ENCODE results near the gene SAMM50.

SAMM50 gene

GRCh38 chr22:44004104-44004460 is 48.8 kb downstream of the SAMM50 start:
- DNase-seq, result no peak

DNA sequence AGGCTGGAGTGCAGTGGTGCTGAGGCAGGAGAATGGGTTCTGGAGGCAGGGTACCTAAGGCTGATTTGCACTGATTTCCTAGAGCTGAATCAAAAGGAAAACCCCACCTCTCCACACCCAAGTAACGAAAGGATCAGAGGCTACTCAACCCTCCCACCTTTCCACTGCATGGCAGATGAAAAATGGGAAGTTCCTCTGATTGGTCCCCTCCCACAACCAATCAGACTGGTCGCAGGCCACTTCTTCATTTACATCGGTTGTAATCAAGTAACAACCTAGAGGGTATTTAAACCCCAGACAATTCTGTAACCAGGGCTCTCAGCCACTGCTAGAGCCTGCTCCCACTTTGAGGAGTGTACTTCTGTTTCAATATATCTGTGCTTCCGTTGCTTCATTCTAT is 50.3 kb downstream of the SAMM50 start:
- no peak for DNase-seq

- DNase-seq, result no peak
These were observed 56.9 kb downstream of the SAMM50 start for GRCh38 chr22:44012162-44012561.

- no peak for DNase-seq
These were observed 57.3 kb downstream of the SAMM50 start for GRCh38 chr22:44012591-44012990.

DNA sequence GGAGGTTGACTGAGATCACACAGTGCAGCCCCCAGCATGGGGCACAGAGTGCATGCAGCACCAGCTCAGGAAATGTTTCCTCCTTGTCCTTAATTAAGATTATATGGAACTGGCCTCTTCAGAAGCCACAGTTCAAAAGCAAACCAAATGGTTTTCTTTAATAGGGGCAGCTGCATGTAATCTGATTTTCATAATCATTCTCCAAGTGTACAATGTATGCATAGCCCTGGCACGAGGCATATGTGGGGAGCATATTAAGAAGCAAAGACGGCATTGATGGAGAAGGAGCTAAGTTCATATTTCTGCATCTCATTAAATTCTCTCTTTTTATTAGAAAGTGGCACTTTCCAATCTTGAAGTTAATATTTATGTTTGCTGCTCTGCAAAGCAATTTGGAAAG is 59.0 kb downstream of the SAMM50 start:
- no peak for DNase-seq

DNA sequence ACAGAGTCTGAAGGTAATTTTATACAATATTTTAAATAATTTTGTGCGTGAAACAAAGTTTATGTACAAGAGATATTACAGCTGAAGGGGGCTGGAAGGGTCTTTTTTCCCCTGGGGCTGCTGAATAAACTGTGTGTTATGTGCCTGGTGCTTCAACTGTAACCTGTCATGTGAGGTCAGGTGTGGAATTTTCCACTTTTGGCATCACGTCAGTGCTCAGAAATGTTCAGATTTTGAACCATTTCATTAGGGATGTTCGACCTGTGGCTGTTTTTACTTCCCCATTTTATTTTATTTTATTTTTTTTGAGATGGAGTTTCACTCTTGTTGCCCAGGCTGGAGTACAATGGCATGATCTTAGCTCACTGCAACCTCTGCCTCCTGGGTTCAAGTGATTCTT is 61.3 kb downstream of the SAMM50 start:
- DNase-seq, result peak; percentile 16

DNA sequence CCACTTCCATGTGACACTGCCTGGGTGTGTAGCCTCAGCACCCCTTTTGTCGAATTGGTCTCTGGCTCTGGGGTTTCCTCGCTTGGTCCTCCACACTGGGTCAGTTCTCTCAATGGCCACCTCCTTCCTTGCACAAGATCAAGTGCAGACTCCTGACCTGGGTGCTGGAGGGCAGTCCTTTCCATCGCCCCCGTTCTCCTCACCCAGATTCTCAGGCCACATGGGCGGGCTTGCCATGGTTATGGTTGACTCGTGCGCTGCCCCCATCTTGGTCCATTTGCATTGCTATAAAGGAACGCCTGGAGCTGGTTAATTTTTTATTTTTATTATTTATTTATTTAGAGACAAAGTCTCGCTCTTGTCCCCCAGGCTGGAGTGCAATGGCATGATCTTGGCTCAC is 63.4 kb downstream of the SAMM50 start:
- no peak for DNase-seq

GRCh38 chr22:44019416-44019815 is 64.2 kb downstream of the SAMM50 start:
- no peak for DNase-seq

DNA sequence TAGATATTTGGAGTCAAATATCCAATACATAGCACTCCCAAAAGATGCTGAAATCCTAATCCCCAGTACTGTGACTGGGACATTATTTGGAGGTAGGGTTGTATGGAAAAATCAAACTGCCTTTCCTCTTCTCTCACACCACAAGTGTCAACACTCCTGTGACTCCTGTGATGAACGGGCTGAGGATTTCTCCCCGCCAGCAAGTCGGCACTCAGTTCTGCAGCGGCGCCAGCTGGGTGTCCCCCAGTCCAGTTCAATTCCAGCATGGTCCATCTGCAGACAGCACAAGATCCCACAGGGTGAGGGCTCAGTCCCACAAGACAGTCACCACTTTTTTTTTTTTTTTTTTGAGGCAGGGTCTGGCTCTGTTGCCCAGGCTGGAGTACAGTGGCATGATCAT is 64.6 kb downstream of the SAMM50 start:
- DNase-seq, result no peak

- DNase-seq, result no peak
These were observed 65.7 kb downstream of the SAMM50 start for GRCh38 chr22:44020981-44021380.

- DNase-seq, result peak; percentile 64
These were observed 68.4 kb downstream of the SAMM50 start for GRCh38 chr22:44023404-44024287.

DNA sequence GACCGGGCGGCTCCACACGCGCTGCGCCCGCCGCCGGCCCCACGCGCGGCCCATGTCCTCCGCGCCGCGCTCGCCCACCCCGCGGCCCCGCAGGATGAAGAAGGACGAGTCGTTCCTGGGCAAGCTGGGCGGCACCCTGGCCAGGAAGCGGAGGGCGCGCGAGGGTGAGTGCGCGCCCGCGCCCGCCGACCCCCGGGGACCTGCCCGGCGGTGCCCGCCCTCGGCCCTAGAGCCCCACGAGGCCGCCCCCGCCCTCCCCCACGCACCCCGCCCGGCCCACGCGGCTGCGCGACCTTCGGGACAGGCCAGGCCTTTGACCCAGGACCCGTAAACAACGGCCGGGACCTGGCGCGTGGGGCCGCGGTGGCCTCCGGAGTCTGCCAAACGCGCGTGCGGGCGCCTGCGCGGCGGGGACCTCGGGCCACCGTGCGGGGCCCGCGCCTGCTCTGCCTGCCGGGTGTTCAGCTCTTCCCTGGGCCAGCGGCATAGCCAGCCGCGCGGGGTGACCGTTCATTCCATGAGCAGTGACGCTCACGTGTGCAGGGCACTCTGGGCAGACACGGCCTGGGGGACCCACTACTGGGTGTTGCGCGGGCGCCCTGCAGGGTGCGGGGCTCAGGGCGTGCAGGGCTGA is 69.2 kb downstream of the SAMM50 start, which contains the start of gene PARVB:
Gene PARVB, plus strand, starts transcription at position 15 of the 634 bp plus-strand sequence. Its CDS starts 38 bp downstream, at position 53.
- DNase-seq, result peak; percentile 64

- peak; percentile 94 for DNase-seq
These were observed 70.2 kb downstream of the SAMM50 start for GRCh38 chr22:44025171-44026065.

- DNase-seq, result peak; percentile 52
These were observed 70.9 kb downstream of the SAMM50 start for GRCh38 chr22:44026066-44026629.

- DNase-seq, result peak; percentile 92
These were observed 71.6 kb downstream of the SAMM50 start for GRCh38 chr22:44026630-44027511.

DNA sequence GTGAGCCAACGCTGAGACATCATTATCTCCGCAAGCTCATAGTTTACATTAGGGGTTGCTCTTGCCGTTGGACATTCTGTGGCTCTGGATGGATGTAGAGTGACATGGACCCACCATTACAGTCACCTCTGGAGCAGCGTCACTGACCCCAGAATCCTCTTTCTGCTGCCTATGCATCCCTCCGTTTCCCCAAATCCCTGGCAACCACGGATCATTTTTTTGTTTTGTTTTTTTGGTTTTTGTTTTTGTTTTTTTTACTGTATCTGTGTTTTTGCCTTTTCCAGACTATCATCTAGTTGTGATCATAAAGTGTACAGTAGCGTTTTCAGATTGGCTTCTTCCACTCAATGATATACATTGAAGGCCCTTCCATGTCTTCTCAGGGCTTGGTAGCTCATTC is 72.8 kb downstream of the SAMM50 start:
- no peak for DNase-seq

DNA sequence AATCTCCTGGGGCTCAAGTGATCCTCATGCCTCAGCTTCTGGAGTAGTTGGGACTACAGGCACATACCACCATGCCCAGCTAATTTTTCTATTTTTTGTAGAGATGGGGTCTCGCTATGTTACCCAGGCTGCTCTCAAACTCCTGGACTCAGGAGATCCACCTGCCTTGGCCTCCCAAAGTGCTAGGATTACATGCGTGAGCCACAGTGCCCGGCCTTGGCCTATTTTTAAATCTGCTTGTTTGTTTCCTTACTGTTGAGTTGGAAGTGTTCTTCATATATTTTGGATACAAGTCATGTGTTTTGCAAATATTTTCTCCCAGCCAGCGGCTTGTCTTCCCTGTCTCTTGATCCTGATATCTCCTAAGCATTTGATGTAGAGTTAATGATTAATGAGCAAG is 73.8 kb downstream of the SAMM50 start:
- no peak for DNase-seq

- no peak for DNase-seq
These were observed 74.9 kb downstream of the SAMM50 start for GRCh38 chr22:44030051-44030701.

GRCh38 chr22:44030702-44031082 is 75.5 kb downstream of the SAMM50 start:
- no peak for DNase-seq

DNA sequence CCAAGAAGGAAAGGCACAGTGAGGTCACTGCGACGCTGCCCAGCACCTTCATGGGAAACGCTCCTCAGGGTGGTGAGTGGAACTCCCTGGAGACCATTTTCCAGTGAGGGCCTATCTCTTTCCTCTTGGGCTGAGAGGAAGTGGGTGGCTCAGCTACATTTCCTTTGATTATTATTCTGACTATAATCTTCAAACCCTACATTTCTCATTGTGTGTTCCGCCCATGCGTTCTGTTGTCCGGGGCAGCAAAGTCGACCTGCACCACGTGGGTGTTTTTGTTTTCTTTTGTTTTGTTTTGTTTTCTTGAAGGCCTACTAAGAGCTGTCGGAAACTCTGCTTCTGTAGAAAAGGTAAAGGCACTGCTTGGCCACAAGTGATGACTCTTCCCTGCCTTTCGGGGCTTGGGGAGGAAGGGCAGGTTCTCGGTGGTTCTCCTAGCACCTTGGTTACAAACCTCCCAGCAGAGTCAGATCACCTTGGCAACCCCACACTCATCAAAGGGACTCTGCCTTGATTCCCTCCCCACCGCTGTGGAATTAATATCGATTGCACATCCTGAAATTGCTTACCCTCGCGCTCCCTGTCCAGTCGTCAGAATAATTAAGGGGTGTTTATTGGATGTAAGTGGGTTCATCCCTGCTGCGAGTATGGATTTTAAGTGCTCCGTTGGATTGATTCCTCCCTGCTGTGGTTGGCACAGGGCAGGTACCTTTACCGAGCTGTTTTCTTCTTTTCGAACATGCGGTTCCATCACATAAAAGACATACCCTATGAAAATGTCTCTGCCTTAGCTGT is 76.1 kb downstream of the SAMM50 start:
- DNase-seq, result no peak
